Urinary bladder (tissue), 4 donors: ENCODE data around the gene EXOC4. TPM values are rescaled to one million over a fixed set of nuclear protein-coding genes. Genes with fewer than 3 reads are reported as not detected.

Experiments used
- DNase-seq: peaks from one replicate; pipeline ENCODE4 v3.0.0-alpha.2; 2015; ENCODE audit errors: extremely low spot score
- H3K27ac ChIP-seq: one replicate; pipeline ENCODE4 v1.5.1; 2013; ENCODE audit warnings: low read depth, mild to moderate bottlenecking, moderate library complexity
- H3K36me3 ChIP-seq: one replicate; pipeline ENCODE4 v1.6.1; 2013; ENCODE audit warnings: mild to moderate bottlenecking, moderate library complexity; ENCODE audit not compliant: insufficient read depth
- H3K4me1 ChIP-seq: one replicate; pipeline ENCODE4 v1.6.1; 2013; ENCODE audit warnings: mild to moderate bottlenecking, moderate library complexity; ENCODE audit not compliant: insufficient read depth
- H3K4me3 ChIP-seq: one replicate; pipeline ENCODE4 v1.5.1; 2013; ENCODE audit warnings: low read depth, low read length
- WGBS: extraction: QIAGEN DNeasy Blood & Tissue Kit; methylation state at CpG from one replicate; pipeline ENCODE4 v1.1.7; 2013; 5-methylcytosine and 5-hydroxymethylcytosine counted together
- polyA plus RNA-seq: library from polyadenylated mRNA; stranded (reverse); fragments of 200-250 nt; gene quantifications from one replicate; pipeline ENCODE4 v1.2.3, GENCODE V29; 2013
- total RNA-seq: library from RNA; depleted of rRNA; stranded (reverse); fragments of >200 nt; gene quantifications from one replicate; pipeline ENCODE4 v1.2.3, GENCODE V29; 2014
- donor health status: healthy with polysubstance abuse.
- donor health status: healthy.

EXOC4 gene
- total and polyA plus RNA-seq, 2 donors, result 31.0 to 163 TPM

DNA sequence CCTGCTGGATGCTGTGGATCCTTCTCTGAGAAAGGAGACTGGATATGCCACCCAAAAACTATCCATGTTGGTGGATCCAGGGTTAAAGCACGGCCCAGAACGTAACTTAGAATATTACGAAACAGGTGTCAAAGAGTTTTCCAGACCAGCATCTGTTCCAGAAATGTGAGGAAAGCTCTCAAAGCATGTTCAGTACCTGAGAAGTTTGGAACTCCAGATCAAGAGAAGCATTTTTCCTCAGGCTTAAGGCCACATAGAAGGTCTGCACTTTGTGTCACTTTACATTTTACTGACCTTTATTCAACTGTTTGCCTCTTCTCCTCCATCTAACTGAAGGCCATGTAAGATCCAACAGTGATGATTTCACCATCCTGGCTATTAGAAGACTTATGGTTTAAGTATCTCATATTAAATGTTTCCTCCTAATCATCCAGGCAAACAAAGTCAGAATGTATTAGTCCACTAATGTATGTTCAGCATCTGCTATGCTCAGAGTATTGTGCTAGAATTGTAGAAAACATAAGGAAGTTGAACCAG is 533.6 kb downstream of the EXOC4 start:
- no peak for DNase-seq
- H3K4me3 ChIP-seq, result no peak overlapping the region
- peaks cover 2% of the 10 kb centered on the region for H3K4me1 ChIP-seq
- no peak overlapping the region for H3K27ac ChIP-seq
- 57% methylated on average over 3 of the region's 3 CpGs for WGBS
- no peaks in the 10 kb centered on the region for H3K36me3 ChIP-seq

DNA sequence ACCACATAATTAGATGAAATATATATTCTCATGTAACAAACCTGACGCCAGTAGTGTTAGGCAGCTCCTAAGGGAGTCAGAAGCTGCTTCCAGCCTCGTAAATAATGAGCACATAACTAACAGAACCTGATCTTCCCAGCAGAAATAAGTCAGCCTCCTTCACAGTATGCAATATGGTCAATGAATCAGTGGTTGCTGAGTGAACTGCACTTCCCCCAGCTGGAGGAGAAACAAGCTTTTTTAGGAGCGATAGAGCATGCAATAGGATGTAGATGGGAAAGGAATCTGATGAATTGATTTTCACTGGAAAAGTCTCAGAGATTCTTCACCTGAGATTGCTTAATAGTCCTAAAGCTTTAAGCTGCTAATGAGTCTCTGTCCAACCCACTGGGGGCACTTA is 537.1 kb downstream of the EXOC4 start:
- DNase-seq, result no peak
- WGBS, result 78% methylated on average over 3 of the region's 3 CpGs
- H3K4me3 ChIP-seq, result no peak overlapping the region
- H3K27ac ChIP-seq, result no peak overlapping the region
- H3K36me3 ChIP-seq, result no peaks in the 10 kb centered on the region
- no peaks in the 10 kb centered on the region for H3K4me1 ChIP-seq

DNA sequence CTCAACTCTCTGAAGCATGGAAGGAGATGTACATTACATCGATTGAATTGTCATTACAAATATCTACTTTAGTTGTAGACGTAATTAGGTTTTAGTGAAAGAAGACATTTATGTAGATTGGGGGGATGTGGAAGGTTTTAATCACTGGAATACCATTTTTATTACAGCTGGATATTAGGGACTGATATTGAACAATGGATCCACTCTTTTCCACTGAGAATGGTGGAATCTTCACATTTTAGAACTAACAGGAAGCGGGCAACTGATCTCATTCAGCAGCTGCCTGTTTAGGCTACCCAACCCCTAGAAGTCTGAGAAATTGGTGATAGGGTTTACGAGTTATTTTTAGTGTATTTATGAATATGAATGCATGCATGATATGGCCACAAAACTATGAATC is 538.0 kb downstream of the EXOC4 start:
- H3K4me1 ChIP-seq, result no peaks in the 10 kb centered on the region
- no peak overlapping the region for H3K27ac ChIP-seq
- no peaks in the 10 kb centered on the region for H3K36me3 ChIP-seq
- no peak for DNase-seq
- H3K4me3 ChIP-seq, result no peak overlapping the region
- 95% methylated on average over 4 of the region's 4 CpGs for WGBS

DNA sequence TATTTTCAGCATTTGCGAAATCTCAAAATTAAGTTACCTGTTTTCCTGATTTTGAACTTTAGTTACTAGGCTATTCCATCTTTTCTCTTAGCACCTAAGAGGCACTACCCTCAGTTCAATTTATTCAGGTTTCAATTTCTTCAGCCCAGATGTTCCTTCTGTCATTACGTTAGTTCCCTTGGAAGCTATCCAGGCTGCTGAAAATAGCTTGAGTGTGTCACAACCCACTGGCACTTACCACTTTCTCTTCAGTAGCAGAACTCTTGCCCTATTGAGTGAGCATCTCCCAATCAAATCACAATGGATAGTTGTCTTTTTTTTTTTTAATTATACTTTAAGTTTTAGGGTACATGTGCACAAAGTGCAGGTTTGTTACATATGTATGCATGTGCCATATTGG is 541.6 kb downstream of the EXOC4 start:
- H3K4me1 ChIP-seq, result no peaks in the 10 kb centered on the region
- H3K4me3 ChIP-seq, result no peak overlapping the region
- DNase-seq, result no peak
- H3K36me3 ChIP-seq, result no peaks in the 10 kb centered on the region
- 49% methylated on average over 2 of the region's 2 CpGs for WGBS
- H3K27ac ChIP-seq, result no peak overlapping the region

DNA sequence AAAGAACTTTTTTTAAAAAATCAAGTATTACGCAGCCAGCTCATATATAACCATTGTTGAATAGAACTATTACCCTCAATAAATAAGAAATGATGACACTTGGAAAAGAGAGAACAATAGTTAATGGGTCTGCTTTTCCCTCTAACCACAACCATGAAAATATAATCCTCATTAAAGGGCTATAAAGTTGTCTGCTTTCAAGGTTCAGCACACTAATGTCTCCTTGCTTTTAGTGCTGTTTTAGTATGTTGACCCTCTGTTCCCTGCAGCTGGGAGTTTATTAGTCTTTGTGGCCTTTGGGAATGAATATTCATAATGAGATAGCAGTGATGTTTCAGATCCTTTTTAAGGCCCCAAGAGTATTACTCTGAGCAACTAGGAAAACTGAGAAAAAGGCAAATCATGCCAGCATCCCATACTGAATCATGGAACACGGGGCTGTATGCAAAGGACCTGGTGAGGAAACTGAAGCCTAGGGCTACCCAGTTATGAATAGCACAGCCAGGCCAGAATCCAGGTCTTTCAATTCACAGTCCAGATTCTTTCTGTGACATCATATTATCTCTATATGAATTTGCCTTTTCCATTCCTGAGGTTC is 542.3 kb downstream of the EXOC4 start:
- DNase-seq, result no peak
- Histone ChIP-seq H3K4me3 (no peak overlapping the region), H3K27ac (no peak overlapping the region), H3K36me3 (no peaks in the 10 kb centered on the region), H3K4me1 (no peaks in the 10 kb centered on the region)
- WGBS, result 90% methylated on average over 2 of the region's 2 CpGs

DNA sequence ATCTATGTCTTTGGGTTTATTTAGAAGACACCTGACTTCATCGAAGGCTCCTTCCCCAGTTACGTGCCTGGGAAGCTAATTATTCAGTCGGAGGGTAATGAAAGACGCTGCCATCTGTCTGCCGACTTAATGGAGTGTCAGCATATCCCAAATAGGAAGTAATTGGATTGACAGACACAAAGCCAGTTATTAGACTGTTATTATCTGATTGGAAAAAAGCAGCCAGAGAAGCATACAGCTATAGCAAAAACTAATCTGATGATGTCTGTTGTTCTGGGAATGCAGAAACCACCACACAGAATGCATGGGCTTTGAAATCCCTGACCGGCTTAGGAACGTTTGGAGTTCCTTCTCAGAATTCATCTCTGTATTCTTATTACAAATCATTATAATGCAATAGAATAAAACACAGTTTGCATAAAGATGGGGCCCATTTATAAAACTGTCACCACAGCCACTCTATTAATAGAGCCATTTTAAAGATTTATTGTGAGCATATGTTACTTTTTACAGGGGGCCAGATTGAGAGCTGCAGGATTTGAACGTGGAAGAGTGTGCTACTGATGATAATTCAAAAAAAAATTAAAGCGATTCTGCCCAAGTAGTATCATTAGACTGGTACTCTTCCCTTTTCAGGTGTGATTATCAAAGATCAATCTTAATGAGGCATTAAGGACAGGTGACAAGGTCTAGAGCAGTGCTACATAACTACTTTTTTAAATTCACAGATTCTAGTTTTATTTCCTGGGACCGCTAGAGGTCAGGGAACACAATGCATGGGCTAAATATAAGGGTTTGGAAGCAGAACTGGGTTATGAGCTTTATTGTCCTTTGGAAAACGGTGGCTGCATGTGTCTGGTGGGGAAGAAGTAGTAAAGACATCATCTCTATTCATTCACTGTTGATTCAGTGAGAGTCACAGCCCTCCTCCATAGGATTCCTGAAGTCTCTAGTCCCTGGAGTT is 544.2 kb downstream of the EXOC4 start:
- Histone ChIP-seq H3K27ac (no peak overlapping the region), H3K4me1 (no peaks in the 10 kb centered on the region), H3K4me3 (no peak overlapping the region), H3K36me3 (no peaks in the 10 kb centered on the region)
- no peak for DNase-seq
- WGBS, result 82% methylated on average over 11 of the region's 11 CpGs

DNA sequence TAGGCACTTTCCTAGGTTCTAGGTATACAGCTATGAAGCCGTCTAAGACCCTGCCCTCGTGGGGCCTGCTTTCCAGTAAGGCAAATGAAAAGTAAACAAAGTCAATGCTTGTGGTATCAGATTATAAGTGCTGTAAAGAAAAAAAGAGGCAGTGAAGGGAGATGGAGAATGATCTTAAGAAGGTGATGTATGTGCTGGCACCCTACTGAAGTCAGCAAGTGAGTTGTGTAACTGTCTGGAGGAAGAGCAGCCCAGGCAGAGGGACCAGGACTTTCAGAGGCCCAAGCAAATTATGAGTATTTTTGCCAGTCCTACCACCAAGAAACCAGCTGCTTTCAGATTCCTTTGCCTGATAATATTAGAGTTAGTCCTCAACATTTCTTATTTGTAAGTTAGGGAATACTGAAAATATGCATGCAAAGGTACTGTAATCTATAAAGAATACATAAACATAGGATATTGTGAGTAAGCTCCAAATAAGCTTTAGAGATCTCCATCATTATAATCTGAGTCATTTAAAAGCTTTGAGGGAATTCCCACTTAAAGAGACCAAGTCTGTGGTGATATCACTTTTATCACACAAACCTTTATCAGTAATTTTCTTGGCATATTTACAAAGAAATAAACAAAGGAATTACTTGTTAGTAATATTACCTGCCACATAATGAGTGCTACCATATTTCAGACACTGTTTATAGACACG is 545.1 kb downstream of the EXOC4 start:
- 56% methylated on average over 3 of the region's 3 CpGs for WGBS

DNA sequence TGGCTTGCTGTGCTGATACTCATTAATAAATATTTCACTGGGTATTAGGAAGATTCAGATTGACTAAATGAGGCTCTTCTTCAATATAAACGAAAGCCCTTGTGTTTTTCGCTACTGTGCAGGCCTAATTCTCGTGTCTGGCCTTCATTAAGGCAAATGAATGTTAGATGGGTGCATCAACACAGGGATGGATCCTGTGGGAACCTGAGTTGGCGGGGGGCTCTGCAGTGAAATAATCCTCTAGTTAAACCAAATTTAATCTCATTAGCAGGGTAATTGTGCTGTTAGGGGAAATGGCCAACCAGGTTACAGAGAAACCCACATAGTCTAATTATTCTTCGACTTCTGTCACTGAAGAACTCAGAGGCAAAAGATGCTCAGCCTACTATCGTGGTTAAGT is 548.5 kb downstream of the EXOC4 start:
- 90% methylated on average over 6 of the region's 6 CpGs for WGBS
- Histone ChIP-seq H3K36me3 (no peaks in the 10 kb centered on the region), H3K4me3 (no peak overlapping the region), H3K4me1 (no peaks in the 10 kb centered on the region), H3K27ac (no peak overlapping the region)
- no peak for DNase-seq

More for the DNA sequence above, 545.1 kb downstream of the EXOC4 start:
- no peaks in the 10 kb centered on the region for H3K4me1 ChIP-seq
- H3K4me3 ChIP-seq, result no peak overlapping the region
- H3K36me3 ChIP-seq, result no peaks in the 10 kb centered on the region
- H3K27ac ChIP-seq, result no peak overlapping the region
- DNase-seq, result no peak

DNA sequence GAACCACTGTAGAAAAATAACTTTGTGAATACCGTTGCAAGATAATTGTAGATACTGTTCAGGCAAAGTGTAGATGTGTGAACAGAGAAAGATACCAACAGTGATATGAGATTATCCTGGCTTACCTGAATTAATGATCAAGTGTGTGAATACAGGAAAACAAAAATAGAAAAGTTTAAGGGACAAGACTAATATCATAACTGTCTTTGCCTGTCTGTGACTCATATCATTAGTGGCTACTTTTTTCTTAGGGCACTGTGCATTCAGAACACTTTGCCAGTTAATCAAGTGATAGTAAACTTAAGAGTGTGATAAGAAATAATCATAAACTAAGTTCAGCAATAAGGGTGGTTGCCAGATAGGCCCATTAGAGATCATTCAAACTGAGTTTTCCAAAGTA is 551.2 kb downstream of the EXOC4 start:
- DNase-seq, result no peak
- Histone ChIP-seq H3K27ac (no peak overlapping the region), H3K36me3 (no peaks in the 10 kb centered on the region), H3K4me1 (no peaks in the 10 kb centered on the region), H3K4me3 (no peak overlapping the region)
- 99% methylated on average over 1 of the region's 1 CpG for WGBS

DNA sequence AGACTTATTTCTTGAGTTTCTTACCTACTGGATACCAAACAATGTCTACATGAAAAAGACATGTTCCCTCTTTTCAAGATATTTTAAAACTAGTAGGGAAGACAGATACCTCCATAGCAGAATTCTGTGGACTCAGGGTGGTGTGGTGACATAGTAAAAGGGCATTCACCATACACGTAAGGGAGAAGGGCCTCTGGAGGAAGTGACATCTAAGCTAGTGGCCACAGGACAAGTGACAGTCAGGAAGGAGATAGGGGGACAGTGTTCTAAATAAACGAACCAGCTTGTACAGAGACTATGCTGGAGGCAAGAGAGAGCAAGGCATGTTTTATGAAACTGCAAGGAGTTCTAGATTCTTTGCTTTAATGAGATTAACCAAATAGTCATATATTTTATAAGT is 552.5 kb downstream of the EXOC4 start:
- 85% methylated on average over 2 of the region's 2 CpGs for WGBS
- H3K4me1 ChIP-seq, result no peaks in the 10 kb centered on the region
- DNase-seq, result no peak
- H3K27ac ChIP-seq, result no peak overlapping the region
- no peaks in the 10 kb centered on the region for H3K36me3 ChIP-seq
- no peak overlapping the region for H3K4me3 ChIP-seq

DNA sequence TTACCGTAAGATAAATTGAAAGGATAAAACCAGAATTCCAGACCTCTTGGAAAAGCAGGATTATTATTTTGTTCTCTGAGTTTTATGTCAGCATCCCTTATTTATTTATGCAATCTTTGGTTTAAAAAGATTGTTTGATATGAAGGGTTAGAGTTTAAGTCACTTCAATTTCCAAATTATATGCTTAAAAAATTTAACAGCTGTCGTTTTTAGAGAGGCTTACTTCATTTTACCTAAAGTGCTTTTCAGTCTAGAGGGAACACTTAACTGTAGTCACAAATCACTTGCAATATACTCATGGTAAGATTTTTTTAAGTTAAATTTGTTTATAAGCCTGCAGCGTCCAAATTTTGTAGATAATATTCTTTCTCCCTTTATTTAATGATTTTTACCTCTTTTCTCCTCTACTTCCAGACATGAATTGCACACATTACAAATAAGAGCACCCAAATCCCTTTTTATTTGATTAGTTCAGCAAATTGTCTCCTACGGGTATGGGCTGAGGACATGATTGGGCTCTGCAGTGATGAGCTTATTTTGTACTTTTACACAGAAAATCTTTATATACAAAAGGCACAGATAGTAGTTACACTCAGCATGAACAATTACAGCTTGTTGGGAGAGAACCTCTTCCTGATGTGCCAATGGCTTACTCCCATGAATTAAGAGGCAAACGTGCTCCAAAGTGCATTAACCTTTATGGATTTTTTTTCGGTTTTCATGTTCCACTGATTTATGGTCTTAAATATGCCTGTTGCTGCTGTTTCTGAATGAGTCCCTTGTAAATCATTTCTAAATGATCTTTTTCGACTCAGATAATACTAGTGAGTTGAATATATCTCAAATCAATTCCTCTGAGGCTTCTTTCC is 555.0 kb downstream of the EXOC4 start:
- Histone ChIP-seq H3K4me3 (no peak overlapping the region), H3K27ac (no peak overlapping the region), H3K4me1 (no peaks in the 10 kb centered on the region), H3K36me3 (no peaks in the 10 kb centered on the region)
- WGBS, result 57% methylated on average over 7 of the region's 7 CpGs
- DNase-seq, result no peak

DNA sequence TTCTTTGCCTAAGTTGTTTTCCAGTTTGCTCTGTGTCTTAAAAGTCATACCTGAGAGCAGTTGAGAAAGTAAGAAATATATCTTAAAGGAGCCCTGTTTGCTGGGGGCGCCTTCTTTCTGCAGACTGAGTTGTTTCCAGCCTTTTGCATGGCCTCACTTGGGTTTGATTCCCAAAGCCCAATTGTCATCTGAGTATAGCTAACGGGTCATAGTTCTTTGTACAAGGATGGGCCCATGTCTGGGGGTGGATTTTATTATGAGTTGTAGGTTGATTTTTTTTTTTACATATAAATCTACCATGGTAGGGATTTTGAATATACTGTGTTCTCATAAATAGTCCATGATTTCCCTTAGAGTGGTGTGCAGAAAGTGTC is 555.6 kb downstream of the EXOC4 start:
- Histone ChIP-seq H3K27ac (no peak overlapping the region), H3K4me3 (no peak overlapping the region), H3K36me3 (no peaks in the 10 kb centered on the region), H3K4me1 (no peaks in the 10 kb centered on the region)
- WGBS, result 87% methylated on average over 2 of the region's 2 CpGs
- DNase-seq, result no peak

DNA sequence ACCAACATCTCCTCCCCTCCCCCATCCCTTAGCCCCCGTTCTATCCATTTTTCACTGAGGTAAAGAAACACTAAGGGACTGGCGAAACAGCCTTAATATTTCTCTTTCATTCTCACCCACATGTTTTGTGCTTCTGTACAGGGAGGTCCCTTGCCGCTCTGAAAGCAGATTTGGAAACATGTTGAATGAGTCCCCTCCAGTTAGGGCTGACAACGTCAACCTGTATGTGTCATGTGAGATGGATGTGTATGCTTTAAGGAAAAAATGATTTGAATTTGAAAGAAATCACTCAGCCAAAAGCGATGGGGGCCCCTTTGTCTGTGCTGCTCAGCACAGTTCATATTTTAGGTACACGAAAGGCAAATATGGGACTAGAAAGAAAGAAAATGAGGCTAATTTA is 560.0 kb downstream of the EXOC4 start:
- DNase-seq, result no peak
- Histone ChIP-seq H3K27ac (no peak overlapping the region), H3K4me3 (no peak overlapping the region), H3K36me3 (no peaks in the 10 kb centered on the region), H3K4me1 (peaks cover 1% of the 10 kb centered on the region)
- WGBS, result 96% methylated on average over 6 of the region's 6 CpGs
